Cardiac fibroblast (primary cell): Measurements from ENCODE around the gene TBPL1.

Experiments
- DNase-seq, 2 donors: peaks; one replicate each; pipeline versions ENCODE4 v3.0.0 to v3.0.0-alpha.2; 2010; ENCODE audit warnings: low read depth in 2 of 2
- H3K4me3 ChIP-seq, 2 donors: replicated peaks in 1 of 2; 1 replicate in 1 of 2; 2 replicates in 1 of 2; pipeline ENCODE4 v1.5.1; 2011; ENCODE audit warnings: low read depth in 2 of 2, low read length in 2 of 2, mild to moderate bottlenecking in 2 of 2, moderate library complexity in 1 of 2
- TF ChIP-seq, protein P1 (sequence below): IDR thresholded peaks from one replicate; pipeline ENCODE4 v1.5.1; 2011; ENCODE audit warnings: low read depth, mild to moderate bottlenecking, low read length, inconsistent platforms

Gene TBPL1

GRCh38 chr6:133995758-133996157 is 42.7 kb downstream of the TBPL1 start:
- no peak for DNase-seq
- TF ChIP-seq, protein P1, sequence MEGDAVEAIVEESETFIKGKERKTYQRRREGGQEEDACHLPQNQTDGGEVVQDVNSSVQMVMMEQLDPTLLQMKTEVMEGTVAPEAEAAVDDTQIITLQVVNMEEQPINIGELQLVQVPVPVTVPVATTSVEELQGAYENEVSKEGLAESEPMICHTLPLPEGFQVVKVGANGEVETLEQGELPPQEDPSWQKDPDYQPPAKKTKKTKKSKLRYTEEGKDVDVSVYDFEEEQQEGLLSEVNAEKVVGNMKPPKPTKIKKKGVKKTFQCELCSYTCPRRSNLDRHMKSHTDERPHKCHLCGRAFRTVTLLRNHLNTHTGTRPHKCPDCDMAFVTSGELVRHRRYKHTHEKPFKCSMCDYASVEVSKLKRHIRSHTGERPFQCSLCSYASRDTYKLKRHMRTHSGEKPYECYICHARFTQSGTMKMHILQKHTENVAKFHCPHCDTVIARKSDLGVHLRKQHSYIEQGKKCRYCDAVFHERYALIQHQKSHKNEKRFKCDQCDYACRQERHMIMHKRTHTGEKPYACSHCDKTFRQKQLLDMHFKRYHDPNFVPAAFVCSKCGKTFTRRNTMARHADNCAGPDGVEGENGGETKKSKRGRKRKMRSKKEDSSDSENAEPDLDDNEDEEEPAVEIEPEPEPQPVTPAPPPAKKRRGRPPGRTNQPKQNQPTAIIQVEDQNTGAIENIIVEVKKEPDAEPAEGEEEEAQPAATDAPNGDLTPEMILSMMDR = no peak
- H3K4me3 ChIP-seq = no peak overlapping the region

GRCh38 chr6:133997267-133997666 is 44.2 kb downstream of the TBPL1 start:
- DNase-seq = no peak
- no peak overlapping the region for H3K4me3 ChIP-seq
- TF ChIP-seq, protein P1 = no peak

DNA sequence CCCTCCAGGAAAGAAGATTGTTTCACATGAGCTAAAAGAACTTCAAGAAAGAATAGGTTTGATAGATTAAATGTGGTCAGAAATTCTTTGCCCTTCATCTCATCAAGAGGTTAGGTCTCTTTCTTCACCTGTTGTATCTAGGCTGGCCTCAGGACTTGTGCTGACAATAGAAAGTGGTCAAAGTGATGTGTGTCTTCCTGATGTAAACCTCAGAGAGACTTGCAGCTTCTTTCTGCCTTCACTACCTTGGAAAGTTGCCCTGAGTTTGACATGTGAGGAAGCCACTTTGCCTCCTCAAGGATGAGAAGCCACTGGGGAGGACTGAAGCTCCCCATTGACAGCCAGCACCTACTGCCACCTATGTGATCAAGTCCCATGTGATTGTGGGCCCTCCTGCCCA is 46.3 kb downstream of the TBPL1 start:
- TF ChIP-seq, protein P1 = no peak
- DNase-seq = no peak
- no peak overlapping the region for H3K4me3 ChIP-seq

DNA sequence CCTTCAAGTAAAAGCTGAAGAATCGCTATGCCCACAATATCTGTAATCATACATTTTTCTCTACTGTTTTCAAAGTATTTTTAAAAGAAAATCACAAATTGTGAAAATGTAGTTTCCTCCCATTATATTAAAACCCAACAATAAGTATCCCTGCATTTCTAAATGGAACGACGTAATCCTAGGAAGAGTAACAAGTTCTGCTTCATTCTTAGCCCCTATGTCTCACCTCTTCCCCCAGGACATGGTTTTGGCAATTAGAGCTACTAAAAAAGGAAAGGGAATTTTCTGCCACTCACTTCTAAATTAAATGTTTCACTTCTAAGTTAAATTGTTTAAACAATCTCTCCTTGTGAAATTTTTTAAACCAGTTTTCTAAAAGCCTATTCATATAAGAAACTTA is 47.4 kb downstream of the TBPL1 start:
- TF ChIP-seq, protein P1 = no peak
- DNase-seq = no peak
- H3K4me3 ChIP-seq = no peak overlapping the region

- DNase-seq = no peak
- TF ChIP-seq, protein P1 = no peak
Observed at GRCh38 chr6:134002821-134003220, 49.8 kb downstream of the TBPL1 start.

GRCh38 chr6:134003542-134003951 is 50.5 kb downstream of the TBPL1 start:
- TF ChIP-seq, protein P1 = no peak
- H3K4me3 ChIP-seq = no peak overlapping the region
- DNase-seq = no peak

More at GRCh38 chr6:134002821-134003220, 49.8 kb downstream of the TBPL1 start:
- H3K4me3 ChIP-seq = no peak overlapping the region

DNA sequence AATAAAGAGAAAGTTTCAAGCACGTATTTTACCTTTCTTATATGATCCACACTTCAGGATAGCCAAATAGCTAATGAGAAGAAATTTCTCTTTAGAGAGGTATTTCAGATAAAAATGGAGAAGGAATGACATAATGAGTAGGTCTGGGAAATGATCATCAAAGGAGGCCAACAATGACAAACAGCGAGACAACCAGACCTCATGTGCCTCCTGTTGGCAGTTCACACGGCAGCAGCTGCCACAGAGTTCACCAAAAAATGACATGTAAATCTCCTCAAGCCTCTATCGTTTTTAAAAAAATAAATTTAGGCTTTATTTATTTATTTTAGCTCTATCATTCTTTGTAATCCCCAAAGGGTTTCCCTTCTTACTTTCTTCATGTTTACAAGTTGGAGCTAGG is 51.7 kb downstream of the TBPL1 start:
- H3K4me3 ChIP-seq = no peak overlapping the region
- no peak for DNase-seq
- TF ChIP-seq, protein P1 = no peak
